Activated CD4-positive, CD25-positive, alpha-beta regulatory T cell treated with anti-CD3 and anti-CD28 coated beads, Interleukin-2, amount 50 U/mL, for 72 hours (primary cell): ENCODE results near the gene SLCO1A2.

Experiments
- DNase-seq: peaks from one replicate; pipeline ENCODE4 v3.0.0; 2021

SLCO1A2 gene

DNA sequence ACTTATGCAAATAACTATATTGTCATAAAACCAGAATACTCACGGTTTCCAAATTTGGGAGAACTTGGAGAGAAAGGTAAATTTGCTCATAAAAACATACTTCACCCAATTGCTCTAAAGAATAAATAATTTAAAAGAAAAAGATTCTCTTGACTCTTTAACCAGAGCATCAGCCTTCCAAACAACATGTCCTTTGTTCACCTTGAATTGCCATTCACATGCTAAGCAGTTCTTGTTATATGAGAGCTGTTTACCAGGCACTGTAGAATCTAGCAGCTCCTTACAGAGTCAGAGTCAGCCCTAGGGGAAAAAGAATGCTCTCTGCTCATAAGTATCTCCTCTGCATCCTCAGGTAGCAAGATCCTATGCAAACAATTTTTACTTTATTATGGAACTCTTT lies 10.2 kb downstream of the SLCO1A2 start:
- DNase-seq, result no peak

DNA sequence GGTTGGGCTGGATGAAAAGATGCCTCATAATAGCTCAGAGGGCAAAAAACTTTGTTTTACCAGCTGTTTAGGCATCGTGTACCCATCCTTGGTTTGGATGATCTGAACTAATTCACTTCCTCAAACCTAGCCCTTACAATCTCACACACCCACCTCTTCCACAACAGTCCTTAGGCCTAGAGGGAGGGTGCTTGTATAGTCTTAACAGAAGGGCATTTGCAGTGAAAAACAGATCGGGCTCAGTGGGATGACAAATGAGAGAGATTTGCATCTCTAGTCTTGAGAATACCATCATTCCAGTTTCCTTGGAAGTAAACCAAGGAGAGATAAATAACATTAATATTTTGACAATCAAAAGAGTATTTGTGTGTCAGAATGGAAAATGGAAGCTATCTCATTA lies 11.0 kb downstream of the SLCO1A2 start:
- DNase-seq, result no peak

DNA sequence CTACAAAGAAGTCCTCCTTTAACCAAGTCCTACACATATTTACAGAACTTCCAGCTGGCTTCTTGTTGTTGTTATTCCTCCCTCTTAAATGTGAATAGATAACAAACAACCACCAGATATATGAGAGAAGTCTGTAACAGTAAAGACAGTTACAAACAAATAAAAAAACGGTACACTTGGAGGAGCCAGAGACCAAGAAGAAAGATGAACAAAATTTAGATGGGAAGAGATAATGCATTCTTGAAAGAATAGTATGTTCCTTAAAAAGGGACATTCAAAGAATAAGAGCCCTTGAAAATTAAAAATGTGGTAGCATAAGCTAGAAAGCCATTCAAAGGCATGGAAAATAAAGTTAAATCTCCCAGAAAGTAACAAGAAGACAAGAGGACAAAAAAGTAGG lies 25.9 kb downstream of the SLCO1A2 start:
- no peak for DNase-seq

DNA sequence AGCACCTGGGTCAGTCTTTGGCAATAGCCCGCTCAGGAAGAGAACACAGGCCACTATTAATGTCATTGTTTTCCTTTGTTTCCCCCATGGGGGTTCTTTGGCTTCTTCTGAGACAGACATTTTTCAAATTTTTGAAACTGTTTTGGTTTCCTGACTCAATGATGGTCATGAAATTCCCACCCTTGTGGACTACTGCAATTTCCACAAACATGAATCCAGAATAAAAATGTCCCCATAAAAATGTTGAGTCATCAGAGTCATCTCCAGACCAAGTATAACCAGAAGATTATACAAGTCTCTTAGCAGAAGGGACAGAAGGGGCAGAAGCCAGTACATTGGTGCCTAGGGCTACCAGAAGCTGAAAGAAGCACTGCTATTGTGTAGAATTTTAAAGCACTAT lies 29.1 kb downstream of the SLCO1A2 start:
- no peak for DNase-seq

DNA sequence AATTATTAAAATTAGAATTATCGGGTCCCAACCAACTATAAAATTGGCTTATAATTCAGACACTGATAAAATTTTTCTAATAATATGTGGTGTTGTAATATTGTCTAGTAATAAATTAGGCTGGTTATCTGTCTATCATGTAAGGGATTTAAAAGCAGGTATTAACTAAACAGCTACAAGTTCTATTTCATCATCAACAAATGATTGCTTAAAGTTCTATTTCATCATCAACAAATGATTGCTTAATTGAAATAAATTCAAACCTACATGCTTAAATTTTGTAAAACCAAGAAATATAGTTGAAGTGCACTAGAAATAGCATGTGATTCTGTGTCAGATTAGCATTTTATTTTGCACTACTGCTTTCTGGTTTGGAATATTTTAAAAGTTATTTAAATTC lies 34.1 kb downstream of the SLCO1A2 start:
- DNase-seq, result no peak

DNA sequence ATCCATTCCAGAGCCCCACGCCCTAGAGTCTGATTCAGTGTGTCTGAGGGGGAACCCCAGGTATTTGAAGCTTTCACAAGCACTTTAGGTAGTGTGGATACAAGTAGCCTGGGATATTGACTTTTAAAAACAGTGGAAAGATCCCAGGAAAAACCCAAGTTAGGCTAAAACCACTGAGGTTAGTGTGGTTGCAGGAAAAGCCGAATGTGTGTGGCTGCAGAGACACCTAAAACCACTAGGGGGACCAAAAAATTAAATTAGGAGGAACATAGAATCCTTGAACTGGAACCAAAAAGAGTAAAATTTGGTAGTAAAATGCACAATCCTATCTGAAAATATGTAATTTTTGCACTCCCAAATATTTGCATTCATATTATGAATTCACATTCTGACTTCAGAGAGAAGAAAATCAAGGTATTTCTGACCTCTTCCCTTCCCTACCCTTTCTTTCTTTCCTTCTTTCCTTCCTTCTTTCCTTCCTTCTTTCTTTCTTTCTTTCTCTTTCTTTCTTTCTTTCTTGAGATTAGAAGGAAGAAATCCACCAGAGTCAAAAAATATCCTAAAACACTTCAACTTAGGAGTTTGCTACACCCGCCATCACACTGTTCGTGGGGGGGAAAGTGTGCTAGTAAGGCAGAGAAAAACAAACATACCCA lies 37.8 kb downstream of the SLCO1A2 start:
- DNase-seq, result no peak

DNA sequence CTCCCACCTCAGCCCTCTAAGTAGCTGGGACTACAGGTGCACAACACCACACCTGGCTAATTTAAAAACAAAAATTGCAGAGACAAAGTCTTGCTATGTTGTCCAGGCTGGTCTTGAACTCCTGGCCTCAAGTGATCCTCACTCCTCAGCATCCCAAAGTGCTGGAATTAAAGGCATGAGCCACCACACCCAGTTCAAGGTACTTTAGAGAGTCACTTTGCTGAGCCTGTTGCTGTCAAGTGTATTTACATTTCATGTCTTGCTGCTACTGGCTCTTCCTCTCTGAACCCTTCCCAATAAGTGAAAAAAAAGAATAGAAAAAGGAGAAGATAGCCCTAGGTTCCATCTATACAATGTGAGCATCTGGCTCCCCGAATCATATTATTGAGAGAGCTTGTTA lies 38.4 kb downstream of the SLCO1A2 start:
- no peak for DNase-seq

DNA sequence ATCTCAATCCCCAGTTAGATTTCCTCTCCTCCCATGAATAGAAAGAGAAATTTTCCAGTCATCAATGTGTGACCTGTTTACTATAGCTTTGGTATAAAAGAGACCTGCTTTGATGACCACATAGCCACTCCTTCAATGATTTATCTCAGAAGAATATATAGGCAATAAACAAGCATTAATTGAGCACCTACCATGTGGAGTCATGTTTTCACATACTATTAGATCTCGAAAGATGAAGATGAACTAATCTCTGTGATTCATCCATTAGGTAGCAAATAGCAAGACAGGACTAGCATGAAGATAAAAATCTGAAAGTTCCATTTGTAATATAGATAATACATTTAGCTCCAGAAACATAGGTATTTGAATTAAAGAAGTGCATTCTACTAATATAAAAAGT lies 40.5 kb downstream of the SLCO1A2 start:
- DNase-seq, result no peak

DNA sequence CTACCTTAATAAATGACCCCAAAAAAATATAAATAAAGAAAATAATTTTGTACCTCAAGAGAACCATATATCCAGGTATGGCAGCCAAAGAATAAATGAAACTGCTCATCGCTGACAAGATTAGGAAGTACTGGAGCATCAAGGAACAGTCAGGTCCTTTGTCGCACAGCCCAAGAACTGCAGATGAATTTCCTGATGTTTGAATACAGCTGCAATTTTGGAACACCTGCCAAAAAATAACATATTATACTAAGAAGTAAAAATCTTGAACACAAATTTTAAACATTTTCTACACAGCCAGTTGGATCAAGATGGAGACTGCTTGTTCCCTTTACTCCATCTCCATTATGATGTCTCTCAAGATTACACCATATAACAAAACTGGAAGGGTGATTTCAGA lies 42.6 kb downstream of the SLCO1A2 start:
- DNase-seq, result no peak

DNA sequence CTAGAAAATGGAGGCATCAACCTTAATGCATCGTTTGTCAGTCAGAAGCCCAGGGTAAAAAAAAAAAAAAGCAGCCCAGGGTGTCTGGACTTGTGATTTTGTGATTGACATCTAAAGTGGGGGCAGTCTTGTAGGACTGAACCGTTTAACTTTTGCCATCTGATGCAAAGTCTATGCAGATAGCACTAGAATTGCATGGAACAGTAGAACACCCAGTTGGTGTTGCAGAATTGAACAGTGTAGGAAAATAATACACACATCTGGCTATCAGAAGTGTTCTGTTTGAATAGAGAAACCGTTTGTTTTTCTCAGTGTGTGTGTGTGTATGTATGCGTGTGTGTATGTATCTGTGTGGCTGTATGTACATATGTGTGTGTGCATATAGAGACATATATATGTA lies 45.0 kb downstream of the SLCO1A2 start:
- no peak for DNase-seq

DNA sequence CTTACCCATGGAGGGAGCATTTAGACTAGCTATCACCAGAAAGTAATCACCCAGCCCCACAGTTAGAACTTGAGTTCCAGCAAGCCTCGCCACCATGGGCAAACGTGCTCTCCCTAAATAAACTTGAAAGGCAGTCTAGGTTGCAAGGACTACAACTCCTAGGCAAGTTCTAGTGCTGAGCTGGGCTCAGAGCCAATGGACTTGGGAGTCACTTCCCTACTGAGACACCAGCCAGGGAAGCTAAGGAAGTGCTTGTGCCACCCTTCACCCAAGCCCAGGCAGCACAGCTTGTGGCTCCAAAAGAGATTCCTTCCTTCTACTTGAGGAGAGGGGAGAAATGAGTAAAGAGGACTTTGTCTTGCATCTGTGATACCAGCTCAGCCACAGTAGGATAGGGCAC lies 57.9 kb downstream of the SLCO1A2 start:
- no peak for DNase-seq

DNA sequence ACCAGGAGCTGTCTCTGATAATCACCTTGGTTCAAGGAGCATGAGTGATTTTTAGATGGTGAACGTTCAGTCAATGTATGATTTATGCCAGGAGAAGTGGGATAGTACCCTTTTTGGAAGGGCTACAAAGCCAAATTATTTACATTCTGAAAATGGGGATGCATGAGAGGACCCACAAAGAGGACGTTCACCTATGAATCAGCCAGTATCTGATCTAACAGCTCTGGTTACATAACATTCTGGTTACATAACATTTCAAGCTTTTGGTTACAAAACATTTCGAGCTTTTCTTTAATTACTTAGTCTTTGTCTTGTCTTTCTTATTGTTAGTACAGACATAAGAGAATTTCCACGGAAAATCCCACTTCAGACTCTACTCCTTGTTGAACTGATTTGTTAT lies 68.8 kb downstream of the SLCO1A2 start:
- DNase-seq, result no peak

DNA sequence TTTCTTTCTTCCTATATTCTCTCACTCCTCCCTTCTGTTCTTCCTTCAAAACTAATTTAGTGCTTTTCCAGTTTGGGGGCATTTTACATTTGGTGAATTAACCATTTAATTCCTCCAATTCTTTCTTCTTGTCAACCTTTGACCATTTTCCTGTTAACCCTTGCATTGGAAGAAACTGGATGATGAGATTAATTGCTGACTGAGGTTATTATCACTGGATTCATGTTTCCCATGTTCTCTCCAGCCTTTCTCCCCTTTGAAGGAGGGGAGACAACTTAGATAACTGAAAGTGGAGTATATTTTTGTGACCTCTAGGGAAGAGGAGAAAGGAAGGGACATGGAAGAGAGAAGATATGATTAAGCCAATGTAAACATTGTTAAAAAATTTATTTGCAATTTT lies 70.5 kb downstream of the SLCO1A2 start:
- no peak for DNase-seq

DNA sequence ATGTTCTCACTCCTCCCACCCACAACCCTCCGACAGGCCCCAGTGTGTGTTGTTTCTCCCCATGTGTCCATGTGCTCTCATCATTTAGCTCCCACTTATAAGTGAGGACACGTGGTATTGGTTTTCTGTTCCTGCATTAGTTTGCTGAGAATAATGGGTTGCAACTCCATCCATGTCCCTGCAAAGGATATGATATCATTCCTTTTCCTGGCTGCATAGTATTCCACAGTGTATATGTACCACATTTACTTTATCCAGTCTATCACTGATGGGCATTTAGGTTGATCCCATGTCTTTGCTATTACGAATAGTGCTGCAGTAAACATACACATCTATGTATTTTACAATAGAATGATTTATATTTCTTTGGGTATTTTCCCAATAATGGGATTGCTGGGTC lies 77.5 kb downstream of the SLCO1A2 start:
- no peak for DNase-seq

DNA sequence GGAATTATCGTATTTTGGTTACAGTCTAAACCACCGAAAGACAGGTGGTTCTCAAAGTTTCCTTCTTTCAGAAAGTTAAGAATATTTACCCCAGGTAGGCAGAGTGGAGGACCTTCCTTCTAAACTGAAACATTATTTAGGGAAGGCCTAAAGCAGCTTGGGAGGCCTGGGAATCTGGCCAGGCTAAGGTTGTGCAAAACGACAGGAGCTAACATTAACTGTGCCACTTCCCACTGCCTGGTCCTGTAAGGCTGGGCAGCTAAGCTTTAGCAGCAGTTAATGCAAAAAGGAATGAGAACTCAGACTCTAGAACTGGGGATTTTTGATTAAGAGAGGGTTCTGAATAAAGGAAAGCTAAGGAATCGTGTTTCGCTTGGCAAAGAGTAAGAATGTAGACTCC lies 82.6 kb downstream of the SLCO1A2 start:
- DNase-seq, result no peak

DNA sequence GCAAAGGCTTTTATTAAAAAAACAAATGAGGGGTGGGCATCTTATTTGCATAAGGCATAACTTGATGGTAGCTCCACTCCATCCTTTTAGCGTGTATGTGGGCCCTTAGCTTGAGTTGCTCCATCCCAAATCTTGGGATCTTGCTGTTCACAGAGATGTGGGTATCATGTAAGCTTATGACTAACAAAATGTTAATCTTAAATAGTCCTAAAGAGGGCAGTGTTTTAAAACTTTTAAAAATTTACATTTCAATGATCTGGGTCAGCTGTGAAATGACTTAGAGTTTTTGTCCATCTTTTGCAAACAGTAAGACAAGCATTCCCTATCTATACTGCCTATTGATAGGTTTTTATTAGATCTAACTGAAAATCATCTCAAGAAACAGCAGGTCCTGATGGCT lies 86.0 kb downstream of the SLCO1A2 start:
- no peak for DNase-seq

DNA sequence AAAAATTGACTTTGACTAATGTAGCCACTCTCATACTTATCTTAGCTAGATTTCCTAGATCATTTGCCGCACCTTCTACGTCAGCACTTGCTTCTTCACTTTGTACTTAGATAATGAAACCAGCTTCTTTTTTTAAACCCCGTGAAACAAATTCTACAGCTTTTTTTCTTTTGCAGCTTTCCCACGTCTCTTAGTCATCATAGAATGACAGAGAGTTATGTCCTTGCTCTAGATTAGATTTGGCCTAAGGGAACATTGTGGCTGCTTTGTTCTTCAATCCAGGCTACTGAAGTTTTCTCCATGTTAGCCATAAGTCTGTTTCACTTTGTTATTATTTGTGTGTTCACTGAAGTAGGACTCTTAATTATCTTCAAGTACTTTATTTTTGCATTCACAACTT lies 94.9 kb downstream of the SLCO1A2 start:
- DNase-seq, result no peak

DNA sequence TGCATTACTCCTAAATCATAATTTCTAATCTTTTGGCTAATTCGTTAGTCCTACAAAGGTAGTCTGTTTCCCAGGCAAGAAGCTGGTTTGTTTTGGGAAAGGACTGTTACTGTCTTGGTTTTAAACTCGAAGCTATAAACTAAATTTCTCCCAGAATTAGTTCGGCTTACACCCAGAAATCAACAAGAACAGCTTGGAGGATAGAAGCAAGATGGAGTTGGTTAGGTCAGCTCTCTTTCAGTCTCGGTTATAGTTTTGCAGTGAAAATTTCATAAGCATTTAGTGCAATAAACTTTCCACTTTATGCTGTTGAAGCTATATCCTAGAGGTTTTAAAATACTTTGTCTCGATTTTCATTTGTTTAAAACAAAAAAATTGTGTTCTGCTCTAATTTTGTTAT lies 100.3 kb downstream of the SLCO1A2 start:
- no peak for DNase-seq

DNA sequence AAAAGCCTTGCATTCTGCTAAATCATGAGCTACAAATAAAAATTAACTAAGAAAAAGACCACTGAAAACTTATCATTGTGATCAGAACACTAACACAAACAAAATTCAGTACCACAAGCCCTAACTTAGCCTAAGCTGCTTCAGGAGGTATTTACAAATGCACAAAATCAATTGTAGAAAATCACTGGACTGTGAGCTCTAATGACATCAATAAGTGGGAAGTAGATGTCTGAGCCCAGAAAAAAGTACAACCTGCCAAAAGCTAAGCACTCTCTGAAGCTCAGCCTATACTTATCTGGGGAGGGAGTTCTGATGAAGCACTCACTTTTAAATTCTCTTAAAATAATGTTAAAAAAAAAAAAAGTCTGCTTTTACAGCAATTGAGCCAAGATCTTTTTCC lies 110.8 kb downstream of the SLCO1A2 start:
- no peak for DNase-seq

DNA sequence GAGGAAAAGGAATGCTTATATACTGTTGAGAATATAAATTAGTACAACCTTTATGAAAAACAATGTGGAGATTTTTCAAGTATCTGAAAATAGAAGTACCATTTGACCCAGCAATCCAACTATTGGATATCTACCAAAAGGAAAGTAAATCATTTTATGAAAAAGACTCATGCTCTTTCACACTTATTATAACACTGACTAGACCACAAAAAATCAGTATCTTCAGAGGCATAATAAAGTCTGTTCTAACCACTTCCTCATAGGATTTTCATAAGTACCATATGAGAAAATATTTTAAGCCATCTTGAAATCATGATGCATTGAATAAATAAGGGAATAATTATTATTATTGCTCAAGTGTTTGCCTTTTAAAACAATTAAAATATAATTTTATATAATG lies 112.9 kb downstream of the SLCO1A2 start:
- no peak for DNase-seq

DNA sequence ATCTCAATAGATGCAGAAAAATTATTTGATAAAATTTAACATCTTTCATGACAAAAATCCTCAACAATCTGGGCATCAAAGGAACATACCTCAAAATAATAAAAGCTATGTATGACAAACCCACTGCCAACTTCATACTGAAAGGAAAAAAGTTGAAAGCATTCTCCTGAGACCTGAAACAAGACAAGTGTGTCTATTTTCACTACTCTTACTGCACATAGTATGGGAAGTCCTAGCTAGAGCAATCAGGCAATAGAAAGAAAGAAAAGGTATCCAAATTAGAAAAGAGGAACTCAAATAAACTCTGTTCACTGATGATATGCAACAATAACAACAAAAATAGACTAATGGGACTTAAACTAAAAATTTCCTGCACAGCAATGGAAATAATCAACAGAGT lies 113.6 kb downstream of the SLCO1A2 start:
- DNase-seq, result no peak

DNA sequence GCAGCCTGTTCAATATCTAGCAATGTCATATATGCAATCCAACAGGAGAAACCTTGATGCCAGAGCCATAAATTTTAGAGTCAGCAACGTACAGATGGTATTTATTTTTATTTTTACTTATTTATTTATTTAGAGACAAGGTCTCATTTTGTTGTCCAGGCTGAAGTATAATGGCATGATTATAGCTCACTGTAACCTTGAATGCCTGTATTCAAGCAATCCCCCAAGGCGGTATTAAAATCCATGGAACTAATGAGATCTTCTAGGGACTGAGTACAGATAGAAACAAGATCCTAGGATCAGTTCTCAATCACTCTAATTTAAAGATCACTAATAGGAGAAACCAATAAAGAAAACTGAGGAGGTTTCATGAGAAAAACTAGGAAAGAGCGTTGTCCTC lies 114.5 kb downstream of the SLCO1A2 start:
- no peak for DNase-seq

DNA sequence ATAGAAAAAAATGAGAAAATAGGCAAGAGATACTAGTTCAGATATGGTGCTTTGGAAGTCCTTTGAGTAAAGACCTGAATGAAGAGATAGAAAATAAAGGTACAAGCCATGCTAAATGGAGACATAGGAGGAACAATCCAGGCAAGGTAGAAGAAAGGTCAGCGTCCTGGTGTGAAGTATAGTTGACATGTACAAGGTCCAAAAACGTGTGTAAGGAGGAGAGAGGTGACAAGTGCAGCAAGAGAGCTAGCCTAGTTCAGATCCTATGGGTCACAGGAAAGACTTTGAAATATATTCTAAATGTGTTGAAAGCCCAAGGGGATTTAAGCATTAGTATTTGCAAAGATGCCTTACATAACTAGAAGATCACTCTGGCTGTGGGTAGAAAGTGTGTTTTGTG lies 115.5 kb downstream of the SLCO1A2 start:
- DNase-seq, result no peak
